CD4-positive, alpha-beta T cell treated with Interleukin-1 beta for 1 hour (primary cell): Measurements from ENCODE around the gene ZEB1.
"Not testable (repeated sequence)": the region's sequence is repeated elsewhere in the genome, so short reads cannot be mapped to it uniquely, and the experiment has no call there.

ENCODE experiments used
- DNase-seq, 2 donors: peaks; one replicate each; pipeline ENCODE4 v3.0.0-alpha.2; 2020 to 2022

Gene ZEB1

GRCh38 chr10:31515116-31515515 lies 196.1 kb downstream of the ZEB1 start:
- no peak for DNase-seq

- no peak for DNase-seq
These were observed 196.9 kb downstream of the ZEB1 start for GRCh38 chr10:31515819-31516402.

GRCh38 chr10:31520986-31521831 lies 202.2 kb downstream of the ZEB1 start:
- no peak for DNase-seq

- no peak for DNase-seq
These were observed 203.8 kb downstream of the ZEB1 start for GRCh38 chr10:31522820-31523219.

GRCh38 chr10:31524460-31524859 lies 205.4 kb downstream of the ZEB1 start:
- no peak for DNase-seq

GRCh38 chr10:31526178-31526577 lies 207.2 kb downstream of the ZEB1 start:
- no peak for DNase-seq

GRCh38 chr10:31526681-31527080 lies 207.7 kb downstream of the ZEB1 start:
- no peak for DNase-seq

GRCh38 chr10:31528831-31529230 lies 209.8 kb downstream of the ZEB1 start:
- no peak for DNase-seq

GRCh38 chr10:31536302-31536701 lies 217.3 kb downstream of the ZEB1 start:
- DNase-seq = no peak

- no peak for DNase-seq
These were observed 230.9 kb downstream of the ZEB1 start for GRCh38 chr10:31549896-31550295.

GRCh38 chr10:31554556-31554955 lies 235.5 kb downstream of the ZEB1 start:
- no peak for DNase-seq

- DNase-seq = no peak
These were observed 238.8 kb downstream of the ZEB1 start for GRCh38 chr10:31557854-31558253.

GRCh38 chr10:31568252-31568861 lies 249.3 kb downstream of the ZEB1 start:
- not testable (repeated sequence) for DNase-seq

GRCh38 chr10:31574577-31574976 lies 255.6 kb downstream of the ZEB1 start:
- DNase-seq = no peak

- DNase-seq = no peak
These were observed 259.3 kb downstream of the ZEB1 start for GRCh38 chr10:31578181-31578852.

GRCh38 chr10:31578951-31579350 lies 259.9 kb downstream of the ZEB1 start:
- no peak for DNase-seq
